Keratinocyte (primary cell): ENCODE data around the gene TMEM132D. TPM values are rescaled to one million over a fixed set of nuclear protein-coding genes. Genes with fewer than 3 reads are reported as not detected.

ENCODE experiments used
- DNase-seq: peaks from one replicate; pipeline ENCODE4 v3.0.0-alpha.2; 2011; ENCODE audit warnings: low read depth, missing footprints, low spot score
- FAIRE-seq: peaks from 2 replicates; lab custom pipeline; 2011; peaks lifted over from hg19 to GRCh38; lab: Jason Lieb, UNC
- H2AFZ ChIP-seq: 2 replicates; pipeline ENCODE4 v1.6.0; 2012; ENCODE audit warnings: low read length, control low read depth, inconsistent platforms; ENCODE audit not compliant: control insufficient read depth
- H3K27ac ChIP-seq: 2 replicates; pipeline ENCODE4 v1.5.1; 2011; ENCODE audit warnings: low read length; ENCODE audit not compliant: control insufficient read depth, insufficient read depth
- H3K27me3 ChIP-seq: 3 replicates; pipeline ENCODE4 v1.6.0; 2011; ENCODE audit warnings: low read length; ENCODE audit not compliant: control insufficient read depth, insufficient read depth; ENCODE audit errors: extremely low read depth
- H3K36me3 ChIP-seq, 2 experiments: 2 replicates in 1 of 2; 3 replicates in 1 of 2; pipeline ENCODE4 v1.5.1; 2011; ENCODE audit warnings: low read length in 2 of 2, mild to moderate bottlenecking in 1 of 2; ENCODE audit not compliant: control insufficient read depth in 2 of 2, insufficient read depth in 2 of 2; ENCODE audit errors: extremely low read depth in 1 of 2
- H3K4me1 ChIP-seq: 3 replicates; pipeline ENCODE4 v1.5.1; 2011; ENCODE audit warnings: low read length; ENCODE audit not compliant: control insufficient read depth, insufficient read depth; ENCODE audit errors: extremely low read depth
- H3K4me2 ChIP-seq: 3 replicates; pipeline ENCODE4 v1.6.0; 2011; ENCODE audit warnings: low read depth, low read length; ENCODE audit not compliant: control insufficient read depth, insufficient read depth; ENCODE audit errors: extremely low read depth
- H3K4me3 ChIP-seq, 3 experiments: fragments of 200-600 bp in 1 of 3; sonication (generic) in 1 of 3; 2 replicates in 2 of 3; 3 replicates in 1 of 3; pipeline ENCODE4 v1.5.1; 2011 to 2016; ENCODE audit warnings: low read length in 3 of 3, mild to moderate bottlenecking in 3 of 3, control low read depth in 2 of 3, inconsistent platforms in 1 of 3, low read depth in 1 of 3, mixed read lengths in 1 of 3, mixed run types in 1 of 3, moderate library complexity in 1 of 3; ENCODE audit not compliant: control insufficient read depth in 2 of 3, insufficient read depth in 2 of 3; ENCODE audit errors: extremely low read depth in 1 of 3
- H3K79me2 ChIP-seq: 2 replicates; pipeline ENCODE4 v1.6.0; 2012; ENCODE audit warnings: low read length; ENCODE audit not compliant: control insufficient read depth, insufficient read depth
- H3K9ac ChIP-seq: 3 replicates; pipeline ENCODE4 v1.6.0; 2011; ENCODE audit warnings: low read length; ENCODE audit not compliant: control insufficient read depth, insufficient read depth; ENCODE audit errors: extremely low read depth
- H3K9me1 ChIP-seq: 3 replicates; pipeline ENCODE4 v1.6.0; 2011; ENCODE audit warnings: low read length; ENCODE audit not compliant: control insufficient read depth, insufficient read depth; ENCODE audit errors: extremely low read depth
- H3K9me3 ChIP-seq: 2 replicates; pipeline ENCODE4 v1.5.1; 2012; ENCODE audit warnings: low read depth, low read length; ENCODE audit not compliant: control insufficient read depth
- H4K20me1 ChIP-seq: 3 replicates; pipeline ENCODE4 v1.6.0; 2011; ENCODE audit warnings: low read length; ENCODE audit not compliant: control insufficient read depth, insufficient read depth; ENCODE audit errors: extremely low read depth
- CTCF ChIP-seq, 3 experiments: IDR thresholded peaks in 1 of 3; conservative IDR thresholded peaks in 1 of 3; optimal IDR thresholded peaks in 1 of 3; 2 replicates in 2 of 3; 3 replicates in 1 of 3; pipeline versions ENCODE3 to v1.5.1; 2011; ENCODE audit warnings: low read length in 3 of 3, mild to moderate bottlenecking in 3 of 3, moderate library complexity in 2 of 3, control low read depth in 1 of 3, inconsistent platforms in 1 of 3; ENCODE audit not compliant: insufficient read depth in 2 of 3; ENCODE audit errors: extremely low read depth in 1 of 3
- EZH2 ChIP-seq: IDR thresholded peaks from one replicate; pipeline ENCODE4 v1.6.1; 2012; ENCODE audit warnings: inconsistent platforms, mild to moderate bottlenecking, low read length, moderate library complexity
- dilution Hi-C: fragments of 300-500 bp; cut with MboI; formaldehyde crosslinking; loops from one replicate; pipeline ENCODE4 v1.7.0; 2020; ENCODE audit warnings: low sequenced_read_pairs; ENCODE audit not compliant: extremely low pct_ligation_motif_present
- polyA plus RNA-seq, 5 experiments: library from polyadenylated mRNA; depleted of rRNA in 3 of 5; stranded (reverse) in 3 of 5; stranded (forward) in 1 of 5; unstranded in 1 of 5; fragments of >200 nt; gene quantifications; 1 replicate in 1 of 5; 2 replicates in 3 of 5; 3 replicates in 1 of 5; pipeline versions ENCODE4 v1.2.1 to v1.2.3, GENCODE V29; 2011 to 2012; ENCODE audit warnings: missing spikeins in 2 of 5, low read depth in 1 of 5, low replicate concordance in 1 of 5

Gene TMEM132D
- polyA plus RNA-seq, 1 donor (not counting 4 experiments of a cell fraction or from before 2014, with no cell fraction given) = not detected

- H3K79me2 ChIP-seq = no peaks in the 10 kb centered on the region
- H3K27me3 ChIP-seq = no peaks in the 10 kb centered on the region
- FAIRE-seq (no peak), DNase-seq (no peak)
- no peak overlapping the region for H3K9ac ChIP-seq
- H3K4me1 ChIP-seq = no peaks in the 10 kb centered on the region
- no peak overlapping the region for H3K27ac ChIP-seq
- no peaks in the 10 kb centered on the region for H3K36me3 ChIP-seq
- no peaks in the 10 kb centered on the region for H3K9me1 ChIP-seq
- peaks cover 2% of the 10 kb centered on the region for H3K9me3 ChIP-seq
- H2AFZ ChIP-seq = no peak overlapping the region
- dilution Hi-C loops = no loop called here
- no peaks in the 10 kb centered on the region for H4K20me1 ChIP-seq
- H3K4me2 ChIP-seq = no peak overlapping the region
- no peak overlapping the region for H3K4me3 ChIP-seq
- no peak for TF ChIP-seq EZH2
- no peak for TF ChIP-seq CTCF (optimal IDR thresholded peaks at IDR 0.05 in 1 of 3, IDR thresholded peaks at IDR 0.05 in 1 of 3, conservative IDR thresholded peaks at IDR 0.05 in 1 of 3; ENCODE audit: extremely low read depth in 1 of 3, insufficient read depth in 2 of 3, low read length in 3 of 3)
Observed at GRCh38 chr12:129826273-129826672, 77.6 kb downstream of the TMEM132D start.

- no peaks in the 10 kb centered on the region for H4K20me1 ChIP-seq
- H3K4me3 ChIP-seq = no peak overlapping the region
- TF ChIP-seq EZH2 (no peak), CTCF (optimal IDR thresholded peaks at IDR 0.05 in 1 of 3, IDR thresholded peaks at IDR 0.05 in 1 of 3, conservative IDR thresholded peaks at IDR 0.05 in 1 of 3; ENCODE audit: extremely low read depth in 1 of 3, insufficient read depth in 2 of 3, low read length in 3 of 3) (no peak)
- DNase-seq = no peak
- dilution Hi-C loops = no loop called here
- H3K27me3 ChIP-seq = no peaks in the 10 kb centered on the region
- no peaks in the 10 kb centered on the region for H3K36me3 ChIP-seq
- peaks cover 2% of the 10 kb centered on the region for H3K9me3 ChIP-seq
- H3K9me1 ChIP-seq = no peaks in the 10 kb centered on the region
- H3K9ac ChIP-seq = no peak overlapping the region
- no peak for FAIRE-seq
- no peak overlapping the region for H3K27ac ChIP-seq
- H3K79me2 ChIP-seq = no peaks in the 10 kb centered on the region
- H3K4me1 ChIP-seq = no peaks in the 10 kb centered on the region
- H2AFZ ChIP-seq = no peak overlapping the region
- no peak overlapping the region for H3K4me2 ChIP-seq
Observed at GRCh38 chr12:129825316-129825715, 78.5 kb downstream of the TMEM132D start.
